OCI-LY1 (cell line): ENCODE data around the gene FKBP1A.

Experiments used
- EZH2 ChIP-seq: fragments of 200-600 bp; sonication (generic), shearing (Covaris generic); IDR thresholded peaks from 2 replicates; pipeline ENCODE4 v1.8.0; 2017; ENCODE audit warnings: borderline replicate concordance, mixed run types, mild to moderate bottlenecking, antibody characterized with exemption, low read length, moderate library complexity, mixed read lengths
- TF ChIP-seq, protein P1 (sequence below): fragments of 200-600 bp; sonication (generic), shearing (Covaris generic); IDR thresholded peaks from 2 replicates; pipeline ENCODE4 v1.5.1; 2017; ENCODE audit warnings: mild to moderate bottlenecking, antibody characterized with exemption, low read length, moderate library complexity, mixed read lengths

DNA sequence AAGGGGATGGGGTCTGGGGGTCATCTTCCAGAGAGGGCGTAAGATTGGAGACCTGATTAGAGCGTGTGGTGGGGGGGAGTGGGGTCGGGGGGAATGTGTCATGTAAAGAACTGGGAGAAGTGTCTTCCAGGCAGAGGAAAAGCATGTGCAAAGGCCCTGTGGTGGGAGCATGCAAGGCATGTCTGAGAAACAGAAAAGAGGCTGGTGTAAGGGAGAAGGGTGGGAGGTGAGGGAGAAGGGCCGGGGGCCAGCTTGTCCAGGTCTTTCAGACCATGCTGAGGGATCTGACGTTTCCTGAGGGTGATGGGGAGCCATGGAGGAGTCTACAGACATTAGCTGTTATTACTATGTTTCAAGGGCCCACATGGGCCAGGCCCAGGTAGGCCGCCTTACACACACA lies 30.4 kb upstream of the FKBP1A start:
- TF ChIP-seq, protein P1, sequence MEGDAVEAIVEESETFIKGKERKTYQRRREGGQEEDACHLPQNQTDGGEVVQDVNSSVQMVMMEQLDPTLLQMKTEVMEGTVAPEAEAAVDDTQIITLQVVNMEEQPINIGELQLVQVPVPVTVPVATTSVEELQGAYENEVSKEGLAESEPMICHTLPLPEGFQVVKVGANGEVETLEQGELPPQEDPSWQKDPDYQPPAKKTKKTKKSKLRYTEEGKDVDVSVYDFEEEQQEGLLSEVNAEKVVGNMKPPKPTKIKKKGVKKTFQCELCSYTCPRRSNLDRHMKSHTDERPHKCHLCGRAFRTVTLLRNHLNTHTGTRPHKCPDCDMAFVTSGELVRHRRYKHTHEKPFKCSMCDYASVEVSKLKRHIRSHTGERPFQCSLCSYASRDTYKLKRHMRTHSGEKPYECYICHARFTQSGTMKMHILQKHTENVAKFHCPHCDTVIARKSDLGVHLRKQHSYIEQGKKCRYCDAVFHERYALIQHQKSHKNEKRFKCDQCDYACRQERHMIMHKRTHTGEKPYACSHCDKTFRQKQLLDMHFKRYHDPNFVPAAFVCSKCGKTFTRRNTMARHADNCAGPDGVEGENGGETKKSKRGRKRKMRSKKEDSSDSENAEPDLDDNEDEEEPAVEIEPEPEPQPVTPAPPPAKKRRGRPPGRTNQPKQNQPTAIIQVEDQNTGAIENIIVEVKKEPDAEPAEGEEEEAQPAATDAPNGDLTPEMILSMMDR, result no peak
- no peak for TF ChIP-seq EZH2
